Loucy (cell line): ENCODE measurements around the gene SMIM38.

Experiments
- CTCF ChIP-seq: fragments of 200-600 bp; sonication (generic); conservative IDR thresholded peaks from 2 replicates; pipeline ENCODE4 v1.5.1; 2014; ENCODE audit warnings: mild to moderate bottlenecking, antibody characterized with exemption, low read length
- EZH2phosphoT487 ChIP-seq: fragments of 200-600 bp; IDR thresholded peaks from 2 replicates; pipeline ENCODE4 v1.6.1; 2018; ENCODE audit warnings: antibody characterized with exemption, mild to moderate bottlenecking, moderate library complexity, borderline replicate concordance

GRCh38 chr11:69153661-69154060, 2.1 kb upstream of the SMIM38 start:
- TF ChIP-seq CTCF (no peak), EZH2phosphoT487 (no peak)
